ENCODE measurements around the gene GTF2IRD1. TPM values are rescaled to one million over a fixed set of nuclear protein-coding genes. Genes with fewer than 3 reads are reported as not detected.
A peak's percentile ranks its signal among the peaks of the same experiment; 100 is the strongest.

The GTF2IRD1 gene
- total and polyA plus RNA-seq, 2 experiments from 2014 or later: 28.7 to 37.1 TPM

DNA sequence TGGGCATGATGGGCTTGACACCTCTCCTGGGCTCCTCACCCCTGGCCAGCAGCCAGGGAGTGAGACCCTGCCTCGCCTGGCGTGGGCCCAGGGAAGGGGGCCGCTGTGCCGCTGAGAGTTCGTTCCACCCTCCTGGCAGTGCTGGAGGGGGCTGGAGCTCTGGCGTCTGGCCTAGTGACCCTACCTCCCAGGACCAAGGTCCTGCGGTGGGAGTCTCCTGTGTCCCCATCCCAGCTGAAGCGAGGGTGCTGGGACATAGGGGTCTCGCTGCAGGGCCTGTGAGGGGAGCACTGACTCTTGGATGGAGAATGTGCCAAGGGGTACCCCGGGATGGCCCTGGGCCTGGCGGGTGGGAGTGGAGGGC is 1.2 kb downstream of the GTF2IRD1 start:
- peaks cover 12% of the 10 kb centered on the region; the same call in 1 of the 2 replicates for H3F3A ChIP-seq (replicated peaks; ENCODE audit: low read depth)
- Mint-ChIP-seq H3K27me3 (ENCODE audit: insufficient read depth, low read depth, poor library complexity) (peaks cover 6% of the 10 kb centered on the region), H3K27ac (no peak overlapping the region), H3K4me1 (peaks cover 12% of the 10 kb centered on the region), H3K4me3 (peak overlapping the region; percentile 68), H3K36me3 (ENCODE audit: low read depth) (no peaks in the 10 kb centered on the region; the same call in 2 of the 3 replicates), H3K9me3 (peaks cover 2% of the 10 kb centered on the region; the same call in 2 of the 3 replicates)
- no peaks in the 10 kb centered on the region for H3K36me3 ChIP-seq (ENCODE audit: insufficient read depth)
- no peaks in the 10 kb centered on the region for H3K27me3 ChIP-seq (ENCODE audit: insufficient read depth)
- no peak overlapping the region for H2AFZ ChIP-seq
- peaks cover 55% of the 10 kb centered on the region for H3K79me2 ChIP-seq (replicated peaks; ENCODE audit: insufficient read depth)
- H3K4me1 ChIP-seq (ENCODE audit: insufficient read depth): peaks cover 7% of the 10 kb centered on the region
- no peak overlapping the region for H3K27ac ChIP-seq (ENCODE audit: low read depth)
- DNase-seq (ENCODE audit: low spot score) (no peak), ATAC-seq (peak; percentile 8)
- peak overlapping the region; percentile 72 for H3K4me3 ChIP-seq
- H3K9me2 ChIP-seq (ENCODE audit: insufficient read depth): no peaks in the 10 kb centered on the region
- H4K20me1 ChIP-seq (replicated peaks; ENCODE audit: insufficient read depth): peaks cover 12% of the 10 kb centered on the region
- no peak for TF ChIP-seq ZNF114 (CRISPR knock-in tag; IDR thresholded peaks at IDR 0.05)
- TF ChIP-seq, protein P1, sequence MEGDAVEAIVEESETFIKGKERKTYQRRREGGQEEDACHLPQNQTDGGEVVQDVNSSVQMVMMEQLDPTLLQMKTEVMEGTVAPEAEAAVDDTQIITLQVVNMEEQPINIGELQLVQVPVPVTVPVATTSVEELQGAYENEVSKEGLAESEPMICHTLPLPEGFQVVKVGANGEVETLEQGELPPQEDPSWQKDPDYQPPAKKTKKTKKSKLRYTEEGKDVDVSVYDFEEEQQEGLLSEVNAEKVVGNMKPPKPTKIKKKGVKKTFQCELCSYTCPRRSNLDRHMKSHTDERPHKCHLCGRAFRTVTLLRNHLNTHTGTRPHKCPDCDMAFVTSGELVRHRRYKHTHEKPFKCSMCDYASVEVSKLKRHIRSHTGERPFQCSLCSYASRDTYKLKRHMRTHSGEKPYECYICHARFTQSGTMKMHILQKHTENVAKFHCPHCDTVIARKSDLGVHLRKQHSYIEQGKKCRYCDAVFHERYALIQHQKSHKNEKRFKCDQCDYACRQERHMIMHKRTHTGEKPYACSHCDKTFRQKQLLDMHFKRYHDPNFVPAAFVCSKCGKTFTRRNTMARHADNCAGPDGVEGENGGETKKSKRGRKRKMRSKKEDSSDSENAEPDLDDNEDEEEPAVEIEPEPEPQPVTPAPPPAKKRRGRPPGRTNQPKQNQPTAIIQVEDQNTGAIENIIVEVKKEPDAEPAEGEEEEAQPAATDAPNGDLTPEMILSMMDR (conservative IDR thresholded peaks at IDR 0.05; ENCODE audit: low read depth in 2 of 2): no peak
- TF ChIP-seq, protein P2, sequence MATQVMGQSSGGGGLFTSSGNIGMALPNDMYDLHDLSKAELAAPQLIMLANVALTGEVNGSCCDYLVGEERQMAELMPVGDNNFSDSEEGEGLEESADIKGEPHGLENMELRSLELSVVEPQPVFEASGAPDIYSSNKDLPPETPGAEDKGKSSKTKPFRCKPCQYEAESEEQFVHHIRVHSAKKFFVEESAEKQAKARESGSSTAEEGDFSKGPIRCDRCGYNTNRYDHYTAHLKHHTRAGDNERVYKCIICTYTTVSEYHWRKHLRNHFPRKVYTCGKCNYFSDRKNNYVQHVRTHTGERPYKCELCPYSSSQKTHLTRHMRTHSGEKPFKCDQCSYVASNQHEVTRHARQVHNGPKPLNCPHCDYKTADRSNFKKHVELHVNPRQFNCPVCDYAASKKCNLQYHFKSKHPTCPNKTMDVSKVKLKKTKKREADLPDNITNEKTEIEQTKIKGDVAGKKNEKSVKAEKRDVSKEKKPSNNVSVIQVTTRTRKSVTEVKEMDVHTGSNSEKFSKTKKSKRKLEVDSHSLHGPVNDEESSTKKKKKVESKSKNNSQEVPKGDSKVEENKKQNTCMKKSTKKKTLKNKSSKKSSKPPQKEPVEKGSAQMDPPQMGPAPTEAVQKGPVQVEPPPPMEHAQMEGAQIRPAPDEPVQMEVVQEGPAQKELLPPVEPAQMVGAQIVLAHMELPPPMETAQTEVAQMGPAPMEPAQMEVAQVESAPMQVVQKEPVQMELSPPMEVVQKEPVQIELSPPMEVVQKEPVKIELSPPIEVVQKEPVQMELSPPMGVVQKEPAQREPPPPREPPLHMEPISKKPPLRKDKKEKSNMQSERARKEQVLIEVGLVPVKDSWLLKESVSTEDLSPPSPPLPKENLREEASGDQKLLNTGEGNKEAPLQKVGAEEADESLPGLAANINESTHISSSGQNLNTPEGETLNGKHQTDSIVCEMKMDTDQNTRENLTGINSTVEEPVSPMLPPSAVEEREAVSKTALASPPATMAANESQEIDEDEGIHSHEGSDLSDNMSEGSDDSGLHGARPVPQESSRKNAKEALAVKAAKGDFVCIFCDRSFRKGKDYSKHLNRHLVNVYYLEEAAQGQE (IDR thresholded peaks at IDR 0.05; ENCODE audit: unreplicated experiment): no peak
- TF ChIP-seq STAT1 (IDR thresholded peaks at IDR 0.05; ENCODE audit: unreplicated experiment): no peak
- no peak for TF ChIP-seq EZH2phosphoT487 (IDR thresholded peaks at IDR 0.05; ENCODE audit: unreplicated experiment)
- TF ChIP-seq NANOG (IDR thresholded peaks at IDR 0.05; ENCODE audit: borderline replicate concordance): no peak
- no peak for TF ChIP-seq CREB1 (CRISPR knock-in tag; IDR thresholded peaks at IDR 0.05; ENCODE audit: low read depth)
- H3K4me2 ChIP-seq: peak overlapping the region; percentile 90

DNA sequence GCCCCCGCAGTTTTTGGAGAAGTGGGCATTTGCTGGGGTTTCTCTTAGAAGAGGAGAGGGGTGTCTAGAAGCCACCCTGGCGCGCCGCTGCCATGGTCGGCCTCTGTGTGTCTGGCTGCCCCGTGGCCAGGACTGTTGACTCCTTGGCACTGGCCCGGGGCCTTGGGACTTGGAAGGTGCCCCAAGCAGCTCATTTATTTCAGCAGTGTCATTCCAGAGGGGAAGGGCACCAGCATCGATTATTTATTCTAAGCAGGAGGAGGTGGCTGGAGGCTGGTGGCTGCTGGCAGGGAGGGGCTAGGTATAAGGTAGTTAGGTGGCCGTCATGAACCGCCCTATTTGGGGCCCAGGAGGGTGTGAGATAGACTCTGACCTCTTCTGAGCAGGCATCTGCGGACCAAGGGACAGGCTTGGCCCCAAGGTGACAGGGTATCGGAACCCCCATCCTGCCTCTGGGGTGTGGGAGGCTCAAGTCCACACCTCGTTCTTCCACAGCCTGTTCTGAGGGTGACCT is 1.6 kb downstream of the GTF2IRD1 start:
- no peak; the same call in 2 of the 3 replicates for ATAC-seq
- peaks cover 7% of the 10 kb centered on the region for H3K4me1 ChIP-seq (ENCODE audit: insufficient read depth)
- H3K27me3 ChIP-seq (ENCODE audit: insufficient read depth): no peaks in the 10 kb centered on the region
- peaks cover 60% of the 10 kb centered on the region for H3K79me2 ChIP-seq (replicated peaks; ENCODE audit: insufficient read depth)
- Mint-ChIP-seq H3K27ac (peak overlapping the region; percentile 39; the same call in 1 of the 2 replicates), H3K36me3 (ENCODE audit: low read depth) (no peaks in the 10 kb centered on the region; the same call in 2 of the 3 replicates), H3K9me3 (peaks cover 2% of the 10 kb centered on the region; the same call in 2 of the 3 replicates), H3K4me3 (peak overlapping the region; percentile 68), H3K27me3 (ENCODE audit: insufficient read depth, low read depth, poor library complexity) (peaks cover 6% of the 10 kb centered on the region), H3K4me1 (peaks cover 12% of the 10 kb centered on the region)
- no peak overlapping the region for H2AFZ ChIP-seq
- H3K36me3 ChIP-seq (ENCODE audit: insufficient read depth): no peaks in the 10 kb centered on the region
- H3K4me2 ChIP-seq: peak overlapping the region; percentile 90
- no peaks in the 10 kb centered on the region for H3K9me2 ChIP-seq (ENCODE audit: insufficient read depth)
- H3K4me3 ChIP-seq: peak overlapping the region; percentile 72; the same call in 1 of the 2 replicates
- H3F3A ChIP-seq (replicated peaks; ENCODE audit: low read depth): peaks cover 12% of the 10 kb centered on the region; the same call in 1 of the 2 replicates
- peaks cover 12% of the 10 kb centered on the region for H4K20me1 ChIP-seq (replicated peaks; ENCODE audit: insufficient read depth)
- no peak for DNase-seq (ENCODE audit: low spot score)
- no peak overlapping the region for H3K27ac ChIP-seq (ENCODE audit: low read depth)
- TF ChIP-seq CREB1 (CRISPR knock-in tag; IDR thresholded peaks at IDR 0.05; ENCODE audit: low read depth) (no peak), ZNF331 (CRISPR knock-in tag; IDR thresholded peaks at IDR 0.05; ENCODE audit: low read depth) (no peak), POLR2AphosphoS5 (IDR thresholded peaks at IDR 0.05; ENCODE audit: low read depth) (no peak), EZH2 (IDR thresholded peaks at IDR 0.05; ENCODE audit: low read depth, unreplicated experiment) (no peak), EZH2phosphoT487 (IDR thresholded peaks at IDR 0.05; ENCODE audit: unreplicated experiment) (no peak)
- TF ChIP-seq, protein P3, sequence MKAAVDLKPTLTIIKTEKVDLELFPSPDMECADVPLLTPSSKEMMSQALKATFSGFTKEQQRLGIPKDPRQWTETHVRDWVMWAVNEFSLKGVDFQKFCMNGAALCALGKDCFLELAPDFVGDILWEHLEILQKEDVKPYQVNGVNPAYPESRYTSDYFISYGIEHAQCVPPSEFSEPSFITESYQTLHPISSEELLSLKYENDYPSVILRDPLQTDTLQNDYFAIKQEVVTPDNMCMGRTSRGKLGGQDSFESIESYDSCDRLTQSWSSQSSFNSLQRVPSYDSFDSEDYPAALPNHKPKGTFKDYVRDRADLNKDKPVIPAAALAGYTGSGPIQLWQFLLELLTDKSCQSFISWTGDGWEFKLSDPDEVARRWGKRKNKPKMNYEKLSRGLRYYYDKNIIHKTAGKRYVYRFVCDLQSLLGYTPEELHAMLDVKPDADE (IDR thresholded peaks at IDR 0.05): no peak
- TF ChIP-seq, protein P1 (conservative IDR thresholded peaks at IDR 0.05; ENCODE audit: low read depth in 2 of 2): no peak
- TF ChIP-seq, protein P2 (IDR thresholded peaks at IDR 0.05; ENCODE audit: unreplicated experiment): no peak
